Ascending aorta (tissue), 2 donors: ENCODE data around the gene ADAMTSL3. TPM values are rescaled to one million over a fixed set of nuclear protein-coding genes. Genes with fewer than 3 reads are reported as not detected.

Source experiments
- DNase-seq, 2 donors: peaks; one replicate each; pipeline ENCODE4 v3.0.0-alpha.2; 2019; ENCODE audit warnings: low spot score in 2 of 2
- H3K27ac ChIP-seq, 2 donors: fragments of 200-600 bp; sonication (generic); one replicate each; pipeline ENCODE4 v1.5.1; 2016 to 2017; ENCODE audit warnings: mild to moderate bottlenecking in 1 of 2
- H3K27me3 ChIP-seq: fragments of 200-600 bp; sonication (generic); one replicate; pipeline ENCODE4 v1.5.1; 2017
- H3K36me3 ChIP-seq, 2 donors: fragments of 200-600 bp; sonication (generic); one replicate each; pipeline ENCODE4 v1.5.1; 2016
- H3K4me1 ChIP-seq, 2 donors: fragments of 200-600 bp; sonication (generic); one replicate each; pipeline ENCODE4 v1.5.1; 2016 to 2017; ENCODE audit warnings: mild to moderate bottlenecking in 1 of 2
- H3K4me3 ChIP-seq, 2 donors: fragments of 200-600 bp; sonication (generic); one replicate each; pipeline ENCODE4 v1.5.1; 2016 to 2017; ENCODE audit warnings: mild to moderate bottlenecking in 1 of 2
- H3K9me3 ChIP-seq, 2 donors: fragments of 200-600 bp; sonication (generic); one replicate each; pipeline ENCODE4 v1.5.1; 2016
- CTCF ChIP-seq, 3 experiments: fragments of 200-600 bp in 2 of 3; fragments of 450-650 bp in 1 of 3; sonication (generic) in 2 of 3; IDR thresholded peaks; one replicate each; pipeline ENCODE4 v1.5.1; 2016 to 2019; ENCODE audit warnings: antibody characterized with exemption in 3 of 3, mild to moderate bottlenecking in 1 of 3, moderate library complexity in 1 of 3
- intact Hi-C: fragments of 100-400 bp; cut with DNase I; formaldehyde crosslinking; loops from one replicate; pipeline ENCODE4 v1.15.1; 2023
- total RNA-seq: library from RNA; depleted of rRNA; stranded (reverse); fragments of >200 nt; gene quantifications from one replicate; pipeline ENCODE4 v1.1.0, GENCODE V29; 2016

Gene ADAMTSL3
- total RNA-seq, 1 donor from 2014 or later: 28.1 TPM

- DNase-seq: no peak
- TF ChIP-seq CTCF (IDR thresholded peaks at IDR 0.05): no peak
- Histone ChIP-seq H3K36me3 (peaks cover 6 to 25% of the 10 kb centered on the region in 2 donors), H3K27ac (no peak overlapping the region), H3K27me3 (no peaks in the 10 kb centered on the region), H3K9me3 (peaks cover 0 to 10% of the 10 kb centered on the region in 2 donors), H3K4me3 (no peak overlapping the region), H3K4me1 (no peaks in the 10 kb centered on the region)
- intact Hi-C loops: loop anchor here (10.0 kb wide), 1 partner anchor 75 kb away; no protein-coding TSS in a partner anchor
Measured at GRCh38 chr15:83810110-83810509, 156.2 kb downstream of the ADAMTSL3 start.

- Histone ChIP-seq H3K27ac (no peak overlapping the region), H3K4me3 (no peak overlapping the region), H3K36me3 (no peaks in the 10 kb centered on the region), H3K4me1 (no peaks in the 10 kb centered on the region), H3K9me3 (no peaks in the 10 kb centered on the region), H3K27me3 (no peaks in the 10 kb centered on the region)
- DNase-seq: no peak
- intact Hi-C loops: loop anchor here (10.0 kb wide), 1 partner anchor 79 kb away; no protein-coding TSS in a partner anchor
- TF ChIP-seq CTCF (IDR thresholded peaks at IDR 0.05): no peak
Measured at GRCh38 chr15:83813682-83814081, 159.8 kb downstream of the ADAMTSL3 start.

GRCh38 chr15:83815506-83815905 lies 161.6 kb downstream of the ADAMTSL3 start:
- Histone ChIP-seq H3K4me1 (no peaks in the 10 kb centered on the region), H3K9me3 (no peaks in the 10 kb centered on the region), H3K4me3 (no peak overlapping the region), H3K36me3 (no peaks in the 10 kb centered on the region), H3K27ac (no peak overlapping the region), H3K27me3 (no peaks in the 10 kb centered on the region)
- TF ChIP-seq CTCF (IDR thresholded peaks at IDR 0.05): no peak
- no peak for DNase-seq
- intact Hi-C loops: loop anchor here (10.0 kb wide), 1 partner anchor 81 kb away; no protein-coding TSS in a partner anchor

- Histone ChIP-seq H3K36me3 (no peaks in the 10 kb centered on the region), H3K27ac (no peak overlapping the region), H3K4me3 (no peak overlapping the region), H3K9me3 (no peaks in the 10 kb centered on the region), H3K27me3 (no peaks in the 10 kb centered on the region), H3K4me1 (no peaks in the 10 kb centered on the region)
- no peak for TF ChIP-seq CTCF (IDR thresholded peaks at IDR 0.05)
- no peak for DNase-seq
- intact Hi-C loops: loop anchor here (10.0 kb wide), 1 partner anchor 82 kb away; no protein-coding TSS in a partner anchor
Measured at GRCh38 chr15:83816124-83816883, 162.4 kb downstream of the ADAMTSL3 start.

GRCh38 chr15:83818591-83818990 lies 164.7 kb downstream of the ADAMTSL3 start:
- Histone ChIP-seq H3K27ac (no peak overlapping the region), H3K36me3 (no peaks in the 10 kb centered on the region)
- no peak for TF ChIP-seq CTCF (IDR thresholded peaks at IDR 0.05)

More at GRCh38 chr15:83818591-83818990, 164.7 kb downstream of the ADAMTSL3 start:
- H3K4me3 ChIP-seq: no peak overlapping the region
- H3K4me1 ChIP-seq: no peaks in the 10 kb centered on the region
- H3K9me3 ChIP-seq: no peaks in the 10 kb centered on the region
- DNase-seq: no peak
- intact Hi-C loops: loop anchor here (10.0 kb wide), 1 partner anchor 84 kb away; no protein-coding TSS in a partner anchor
- H3K27me3 ChIP-seq: no peaks in the 10 kb centered on the region
